HUES48 (cell line): ENCODE data around the gene MEIKIN.
"Not testable (repeated sequence)": the region's sequence is repeated elsewhere in the genome, so short reads cannot be mapped to it uniquely, and the experiment has no call there.

ENCODE experiments used
- H3K27ac ChIP-seq: one replicate; pipeline ENCODE4 v1.7.0; 2013; ENCODE audit warnings: low read depth, low read length, inconsistent platforms
- H3K27me3 ChIP-seq: 2 replicates; pipeline ENCODE4 v1.6.1; 2013; ENCODE audit warnings: mild to moderate bottlenecking, low read length; ENCODE audit not compliant: control insufficient read depth, insufficient read depth
- H3K36me3 ChIP-seq: 2 replicates; pipeline ENCODE4 v1.6.1; 2013; ENCODE audit warnings: low read length; ENCODE audit not compliant: control insufficient read depth, insufficient read depth
- H3K4me1 ChIP-seq: 2 replicates; pipeline ENCODE4 v1.6.1; 2013; ENCODE audit warnings: mild to moderate bottlenecking, low read length; ENCODE audit not compliant: control insufficient read depth, insufficient read depth
- H3K4me3 ChIP-seq: 2 replicates; pipeline ENCODE4 v1.5.1; 2013; ENCODE audit warnings: mild to moderate bottlenecking, low read depth, low read length
- H3K9ac ChIP-seq: 2 replicates; pipeline ENCODE4 v1.6.1; 2013; ENCODE audit warnings: mild to moderate bottlenecking, low read depth, low read length, moderate library complexity
- H3K9me3 ChIP-seq: 2 replicates; pipeline ENCODE4 v1.6.1; 2013; ENCODE audit warnings: low read length; ENCODE audit not compliant: control insufficient read depth, insufficient read depth

The MEIKIN gene

GRCh38 chr5:131846536-131846935, 98.9 kb downstream of the MEIKIN start:
- Histone ChIP-seq H3K9ac (no peak overlapping the region), H3K36me3 (no peaks in the 10 kb centered on the region), H3K4me3 (no peak overlapping the region), H3K9me3 (peaks cover 43% of the 10 kb centered on the region), H3K4me1 (no peaks in the 10 kb centered on the region), H3K27ac (no peak overlapping the region), H3K27me3 (no peaks in the 10 kb centered on the region)

GRCh38 chr5:131845828-131846227, 99.6 kb downstream of the MEIKIN start:
- peaks cover 47% of the 10 kb centered on the region for H3K9me3 ChIP-seq
- H3K4me3 ChIP-seq: no peak overlapping the region
- H3K27me3 ChIP-seq: no peaks in the 10 kb centered on the region
- no peaks in the 10 kb centered on the region for H3K4me1 ChIP-seq
- no peak overlapping the region for H3K9ac ChIP-seq
- H3K27ac ChIP-seq: no peak overlapping the region
- H3K36me3 ChIP-seq: no peaks in the 10 kb centered on the region

GRCh38 chr5:131842971-131843370, 102.5 kb downstream of the MEIKIN start:
- not testable (repeated sequence) for H3K4me1 ChIP-seq, H3K27me3 ChIP-seq, H3K27ac ChIP-seq, H3K9ac ChIP-seq, H3K36me3 ChIP-seq, H3K4me3 ChIP-seq
- H3K9me3 ChIP-seq: peaks cover 44% of the 10 kb centered on the region

- H3K4me3 ChIP-seq, H3K9me3 ChIP-seq, H3K4me1 ChIP-seq, H3K27ac ChIP-seq, H3K9ac ChIP-seq, H3K36me3 ChIP-seq, H3K27me3 ChIP-seq: not testable (repeated sequence)
These were observed 112.8 kb downstream of the MEIKIN start for GRCh38 chr5:131832702-131833101.

- Histone ChIP-seq H3K9me3 (no peaks in the 10 kb centered on the region), H3K27me3 (no peaks in the 10 kb centered on the region), H3K27ac (no peak overlapping the region), H3K4me3 (no peak overlapping the region), H3K4me1 (no peaks in the 10 kb centered on the region), H3K36me3 (no peaks in the 10 kb centered on the region), H3K9ac (no peak overlapping the region)
These were observed 120.0 kb downstream of the MEIKIN start for GRCh38 chr5:131825404-131826013.

GRCh38 chr5:131824631-131825030, 120.8 kb downstream of the MEIKIN start:
- H3K27ac ChIP-seq: no peak overlapping the region
- no peaks in the 10 kb centered on the region for H3K9me3 ChIP-seq
- no peak overlapping the region for H3K4me3 ChIP-seq
- no peaks in the 10 kb centered on the region for H3K27me3 ChIP-seq
- H3K9ac ChIP-seq: no peak overlapping the region
- H3K4me1 ChIP-seq: no peaks in the 10 kb centered on the region
- H3K36me3 ChIP-seq: no peaks in the 10 kb centered on the region

GRCh38 chr5:131821221-131821620, 124.2 kb downstream of the MEIKIN start:
- H3K27ac ChIP-seq: no peak overlapping the region
- no peaks in the 10 kb centered on the region for H3K4me1 ChIP-seq
- H3K9ac ChIP-seq: no peak overlapping the region
- H3K4me3 ChIP-seq: no peak overlapping the region
- no peaks in the 10 kb centered on the region for H3K36me3 ChIP-seq
- H3K27me3 ChIP-seq: no peaks in the 10 kb centered on the region
- no peaks in the 10 kb centered on the region for H3K9me3 ChIP-seq

- no peaks in the 10 kb centered on the region for H3K4me1 ChIP-seq
- no peaks in the 10 kb centered on the region for H3K9me3 ChIP-seq
- H3K27me3 ChIP-seq: no peaks in the 10 kb centered on the region
- H3K36me3 ChIP-seq: no peaks in the 10 kb centered on the region
- H3K27ac ChIP-seq: no peak overlapping the region
- H3K9ac ChIP-seq: no peak overlapping the region
- no peak overlapping the region for H3K4me3 ChIP-seq
These were observed 127.3 kb downstream of the MEIKIN start for GRCh38 chr5:131818001-131818724.

GRCh38 chr5:131814990-131815389, 130.5 kb downstream of the MEIKIN start:
- Histone ChIP-seq H3K27me3 (no peaks in the 10 kb centered on the region), H3K9ac (no peak overlapping the region), H3K36me3 (no peaks in the 10 kb centered on the region), H3K27ac (no peak overlapping the region), H3K9me3 (no peaks in the 10 kb centered on the region), H3K4me1 (no peaks in the 10 kb centered on the region), H3K4me3 (no peak overlapping the region)

GRCh38 chr5:131812371-131813160, 132.9 kb downstream of the MEIKIN start:
- Histone ChIP-seq H3K4me1 (no peaks in the 10 kb centered on the region), H3K27me3 (no peaks in the 10 kb centered on the region), H3K9me3 (no peaks in the 10 kb centered on the region), H3K9ac (no peak overlapping the region), H3K36me3 (no peaks in the 10 kb centered on the region), H3K4me3 (no peak overlapping the region), H3K27ac (no peak overlapping the region)
